Left renal cortex interstitium (tissue), 4 donors: ENCODE data around the gene PMIS2. TPM values are rescaled to one million over a fixed set of nuclear protein-coding genes. Genes with fewer than 3 reads are reported as not detected.

Source experiments
- DNase-seq, 4 donors: peaks; one replicate each; pipeline ENCODE4 v3.0.0-alpha.2; 2013; ENCODE audit warnings: low read depth in 4 of 4, low spot score in 2 of 4, missing footprints in 1 of 4
- polyA plus RNA-seq, 4 donors: library from polyadenylated mRNA; unstranded; fragments of 120-200 nt; gene quantifications; one replicate each; pipeline ENCODE4 v1.2.1, GENCODE V29; 2013; ENCODE audit not compliant: insufficient read length in 4 of 4

Gene PMIS2
- polyA plus RNA-seq, 4 donors: not detected

GRCh38 chr19:35623327-35624010 lies 37.5 kb downstream of the PMIS2 start:
- no peak for DNase-seq

GRCh38 chr19:35628264-35628564 lies 42.2 kb downstream of the PMIS2 start:
- no peak for DNase-seq

DNA sequence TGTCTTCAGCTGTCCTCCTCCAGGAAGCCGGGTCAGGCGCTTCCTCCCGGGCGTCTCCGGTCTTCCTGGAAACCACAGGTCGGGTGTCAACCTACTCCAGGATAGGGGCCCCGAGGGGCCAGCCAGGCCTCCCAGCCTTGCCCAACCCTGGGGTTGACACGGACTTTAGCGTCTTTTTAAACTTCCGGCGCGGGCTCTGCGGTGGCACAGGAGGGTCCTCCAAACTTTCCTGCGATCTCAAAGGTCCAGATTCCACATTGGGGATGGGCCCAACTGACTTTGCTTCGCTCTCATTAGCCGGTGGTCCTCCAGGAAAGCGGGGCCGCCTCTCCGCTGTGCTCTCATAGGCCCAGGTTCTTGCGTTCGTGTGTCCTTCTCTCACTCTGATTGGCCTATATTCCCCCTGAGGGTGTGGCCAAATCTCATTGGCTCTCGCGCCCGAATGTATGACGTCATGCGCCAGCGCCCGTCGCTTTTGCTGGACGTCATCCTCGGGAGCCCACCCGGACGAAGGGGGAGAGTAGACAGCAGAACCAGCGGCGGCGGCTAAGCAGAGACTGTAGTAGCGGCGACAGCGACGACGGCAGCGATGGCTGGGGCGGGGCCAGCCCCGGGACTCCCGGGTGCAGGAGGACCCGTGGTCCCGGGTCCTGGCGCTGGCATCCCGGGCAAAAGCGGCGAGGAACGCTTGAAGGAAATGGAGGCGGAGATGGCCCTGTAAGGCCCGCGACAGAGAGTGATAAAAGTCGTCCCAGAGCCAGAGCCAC lies 42.8 kb downstream of the PMIS2 start, which contains the start of gene RBM42:
Gene RBM42, plus strand, starts transcription at position 472 of the 767 bp plus-strand sequence. Its CDS starts 118 bp downstream, at position 590.
- peak; percentile 96 to 99 (median 98) for DNase-seq

DNA sequence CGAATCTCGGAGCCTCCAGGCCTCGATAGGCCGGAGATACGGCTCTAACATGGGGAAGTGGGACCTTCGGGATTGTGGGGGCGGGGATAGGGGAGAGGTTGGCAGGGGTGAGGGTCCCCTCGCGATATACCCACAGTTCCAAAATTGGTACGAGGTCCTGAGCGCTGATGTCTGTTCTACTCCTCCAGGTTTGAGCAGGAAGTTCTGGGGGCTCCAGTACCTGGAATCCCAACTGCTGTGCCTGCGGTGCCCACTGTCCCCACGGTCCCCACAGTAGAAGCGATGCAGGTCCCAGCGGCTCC lies 43.3 kb downstream of the PMIS2 start:
- no peak for DNase-seq

DNA sequence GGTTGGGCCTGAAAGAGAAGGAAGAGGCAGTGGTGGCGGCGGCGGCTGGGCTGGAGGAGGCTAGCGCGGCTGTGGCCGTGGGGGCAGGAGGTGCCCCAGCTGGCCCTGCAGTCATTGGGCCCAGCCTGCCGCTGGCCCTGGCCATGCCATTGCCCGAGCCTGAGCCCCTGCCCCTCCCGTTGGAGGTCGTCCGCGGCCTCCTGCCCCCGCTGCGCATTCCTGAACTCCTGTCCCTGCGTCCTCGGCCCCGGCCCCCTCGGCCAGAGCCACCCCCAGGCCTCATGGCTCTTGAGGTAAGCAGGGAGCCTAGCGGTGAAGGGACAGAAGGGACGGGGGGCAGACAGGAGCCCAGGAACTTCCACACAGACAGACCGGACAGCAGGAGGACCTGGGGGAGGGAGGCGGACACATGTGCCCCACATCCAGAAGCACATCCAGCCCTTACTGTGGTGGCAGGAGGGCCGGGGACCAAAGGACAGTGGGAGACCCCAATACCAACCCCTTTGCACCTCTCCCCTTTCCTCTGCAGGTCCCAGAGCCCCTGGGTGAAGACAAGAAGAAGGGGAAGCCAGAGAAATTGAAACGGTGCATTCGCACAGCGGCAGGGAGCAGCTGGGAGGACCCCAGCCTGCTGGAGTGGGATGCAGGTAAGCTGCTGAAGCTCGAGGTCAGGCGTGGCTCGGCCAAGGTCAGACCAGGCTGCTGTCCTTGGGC lies 47.9 kb downstream of the PMIS2 start:
- DNase-seq: no peak

GRCh38 chr19:35636651-35637050 lies 50.7 kb downstream of the PMIS2 start:
- DNase-seq: no peak

Other genes starting within 250 kb of the PMIS2 start
- under 1 TPM; 0.06 to 0.87 (median 0.64) TPM for gene FFAR1, start 238.3 kb upstream of the PMIS2 start, polyA plus RNA-seq
- gene FFAR3, start 227.7 kb upstream of the PMIS2 start, polyA plus RNA-seq: under 1 TPM in 3 of 4 donors, not detected in 1; 0.13 to 0.19 (median 0.17) TPM
- under 1 TPM in 1 of 4 donors, not detected in 3; 0.23 TPM for gene GPR42, start 215.1 kb upstream of the PMIS2 start, polyA plus RNA-seq
- gene FFAR2, start 137.9 kb upstream of the PMIS2 start, polyA plus RNA-seq: under 1 TPM; 0.22 to 0.60 (median 0.33) TPM
- 1 to 10 TPM in 2 of 4 donors, under 1 TPM in 2; 0.48 to 2.1 (median 0.85) TPM for gene KRTDAP, start 95.7 kb upstream of the PMIS2 start, polyA plus RNA-seq
- 100 to 1,000 TPM in 2 of 4 donors, 10 to 100 TPM in 2; 69.7 to 135 (median 107) TPM for gene DMKN, start 72.5 kb upstream of the PMIS2 start, polyA plus RNA-seq
- under 1 TPM in 3 of 4 donors, not detected in 1; 0.10 to 0.24 (median 0.21) TPM for gene SBSN, start 57.9 kb upstream of the PMIS2 start, polyA plus RNA-seq
- not detected for gene GAPDHS, start 52.7 kb upstream of the PMIS2 start, polyA plus RNA-seq
- 100 to 1,000 TPM in 2 of 4 donors, 10 to 100 TPM in 2; 80.6 to 113 (median 93.9) TPM for gene TMEM147, start 40.5 kb upstream of the PMIS2 start, polyA plus RNA-seq
- gene ATP4A, start 22.5 kb upstream of the PMIS2 start, polyA plus RNA-seq: under 1 TPM in 1 of 4 donors, not detected in 3; 0.05 TPM
- 10 to 100 TPM; 18.2 to 30.9 (median 26.9) TPM for gene HAUS5, start 26.6 kb downstream of the PMIS2 start, polyA plus RNA-seq
- 10 to 100 TPM; 57.1 to 94.4 (median 73.3) TPM for gene RBM42, start 42.9 kb downstream of the PMIS2 start, polyA plus RNA-seq
- 1 to 10 TPM; 1.1 to 3.6 (median 2.6) TPM for gene ETV2, start 55.6 kb downstream of the PMIS2 start, polyA plus RNA-seq
- 100 to 1,000 TPM; 302 to 435 (median 348) TPM for gene COX6B1, start 62.1 kb downstream of the PMIS2 start, polyA plus RNA-seq
- 10 to 100 TPM in 3 of 4 donors, 1 to 10 TPM in 1; 9.8 to 26.7 (median 15.8) TPM for gene UPK1A, start 80.3 kb downstream of the PMIS2 start, polyA plus RNA-seq
- gene ZBTB32, start 118.4 kb downstream of the PMIS2 start, polyA plus RNA-seq: under 1 TPM; 0.17 to 0.91 (median 0.44) TPM
- gene KMT2B, start 131.8 kb downstream of the PMIS2 start, polyA plus RNA-seq: 10 to 100 TPM; 24.2 to 42.6 (median 34.2) TPM
- gene IGFLR1, start 156.3 kb downstream of the PMIS2 start, polyA plus RNA-seq: 1 to 10 TPM; 2.8 to 4.6 (median 3.7) TPM
- gene U2AF1L4, start 159.2 kb downstream of the PMIS2 start, polyA plus RNA-seq: 10 to 100 TPM; 15.7 to 21.8 (median 19.7) TPM
- gene PSENEN, start 159.5 kb downstream of the PMIS2 start, polyA plus RNA-seq: 10 to 100 TPM; 54.5 to 78.6 (median 66.5) TPM
- gene LIN37, start 162.4 kb downstream of the PMIS2 start, polyA plus RNA-seq: 10 to 100 TPM; 11.5 to 13.0 (median 12.4) TPM
- gene HSPB6, start 170.9 kb downstream of the PMIS2 start, polyA plus RNA-seq: 10 to 100 TPM; 19.4 to 32.3 (median 25.1) TPM
- gene PROSER3, start 172.0 kb downstream of the PMIS2 start, polyA plus RNA-seq: 10 to 100 TPM; 11.5 to 28.6 (median 18.2) TPM
- 10 to 100 TPM; 10.9 to 53.7 (median 30.0) TPM for gene ARHGAP33, start 189.4 kb downstream of the PMIS2 start, polyA plus RNA-seq
- 10 to 100 TPM; 24.2 to 60.6 (median 39.9) TPM for gene PRODH2, start 226.7 kb downstream of the PMIS2 start, polyA plus RNA-seq